RPMI8226 (cell line): ENCODE data around the gene ABCA5.

Experiments
- DNase-seq: peaks from one replicate; pipeline ENCODE4 v3.0.0-alpha.2; 2015

Gene ABCA5, protein sequence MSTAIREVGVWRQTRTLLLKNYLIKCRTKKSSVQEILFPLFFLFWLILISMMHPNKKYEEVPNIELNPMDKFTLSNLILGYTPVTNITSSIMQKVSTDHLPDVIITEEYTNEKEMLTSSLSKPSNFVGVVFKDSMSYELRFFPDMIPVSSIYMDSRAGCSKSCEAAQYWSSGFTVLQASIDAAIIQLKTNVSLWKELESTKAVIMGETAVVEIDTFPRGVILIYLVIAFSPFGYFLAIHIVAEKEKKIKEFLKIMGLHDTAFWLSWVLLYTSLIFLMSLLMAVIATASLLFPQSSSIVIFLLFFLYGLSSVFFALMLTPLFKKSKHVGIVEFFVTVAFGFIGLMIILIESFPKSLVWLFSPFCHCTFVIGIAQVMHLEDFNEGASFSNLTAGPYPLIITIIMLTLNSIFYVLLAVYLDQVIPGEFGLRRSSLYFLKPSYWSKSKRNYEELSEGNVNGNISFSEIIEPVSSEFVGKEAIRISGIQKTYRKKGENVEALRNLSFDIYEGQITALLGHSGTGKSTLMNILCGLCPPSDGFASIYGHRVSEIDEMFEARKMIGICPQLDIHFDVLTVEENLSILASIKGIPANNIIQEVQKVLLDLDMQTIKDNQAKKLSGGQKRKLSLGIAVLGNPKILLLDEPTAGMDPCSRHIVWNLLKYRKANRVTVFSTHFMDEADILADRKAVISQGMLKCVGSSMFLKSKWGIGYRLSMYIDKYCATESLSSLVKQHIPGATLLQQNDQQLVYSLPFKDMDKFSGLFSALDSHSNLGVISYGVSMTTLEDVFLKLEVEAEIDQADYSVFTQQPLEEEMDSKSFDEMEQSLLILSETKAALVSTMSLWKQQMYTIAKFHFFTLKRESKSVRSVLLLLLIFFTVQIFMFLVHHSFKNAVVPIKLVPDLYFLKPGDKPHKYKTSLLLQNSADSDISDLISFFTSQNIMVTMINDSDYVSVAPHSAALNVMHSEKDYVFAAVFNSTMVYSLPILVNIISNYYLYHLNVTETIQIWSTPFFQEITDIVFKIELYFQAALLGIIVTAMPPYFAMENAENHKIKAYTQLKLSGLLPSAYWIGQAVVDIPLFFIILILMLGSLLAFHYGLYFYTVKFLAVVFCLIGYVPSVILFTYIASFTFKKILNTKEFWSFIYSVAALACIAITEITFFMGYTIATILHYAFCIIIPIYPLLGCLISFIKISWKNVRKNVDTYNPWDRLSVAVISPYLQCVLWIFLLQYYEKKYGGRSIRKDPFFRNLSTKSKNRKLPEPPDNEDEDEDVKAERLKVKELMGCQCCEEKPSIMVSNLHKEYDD (N-terminal part only)

DNA sequence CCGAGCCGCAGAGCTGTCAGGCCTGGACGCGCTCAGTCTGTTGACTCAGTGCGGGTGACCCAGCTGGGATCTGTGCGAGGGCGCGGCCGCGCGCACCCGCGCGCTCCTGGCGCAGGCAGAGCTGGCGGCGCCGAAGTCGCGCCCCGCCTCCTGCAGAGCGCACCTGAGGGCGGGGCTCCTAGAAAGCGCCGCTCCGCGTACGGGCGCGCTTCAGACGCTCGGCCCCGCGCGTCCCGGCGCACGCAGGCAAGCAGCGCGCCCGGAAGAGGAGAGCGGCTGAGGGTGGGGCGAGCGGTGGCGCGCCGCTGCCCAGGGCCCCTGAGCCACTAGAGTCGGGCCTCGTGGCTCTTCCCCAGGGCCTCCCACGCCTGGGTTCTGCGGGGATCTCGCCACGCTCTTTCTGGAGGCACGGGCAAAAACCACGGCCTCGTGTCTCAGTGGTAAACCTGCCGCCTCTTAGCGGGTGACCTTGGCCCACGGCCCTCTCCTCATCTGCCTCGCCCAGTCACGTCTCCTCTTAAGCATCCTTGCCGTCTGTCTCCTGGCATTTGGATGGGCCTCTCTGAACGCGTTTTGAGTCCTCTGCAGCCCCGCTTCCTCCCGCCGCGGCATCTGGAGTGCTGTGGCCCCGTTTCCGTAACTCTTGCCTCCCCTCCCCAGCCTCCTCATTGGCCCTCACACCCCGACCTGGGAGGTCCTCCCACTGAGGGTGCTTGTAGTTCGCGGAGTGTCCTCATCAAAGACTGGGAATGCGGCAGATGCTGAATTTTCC lies at the start of gene ABCA5:
ABCA5 (minus strand) TSS at position 74 of the 772 bp plus-strand sequence. CDS start 12,718 bp downstream, outside the sequence.
- peak; percentile 94 for DNase-seq

DNA sequence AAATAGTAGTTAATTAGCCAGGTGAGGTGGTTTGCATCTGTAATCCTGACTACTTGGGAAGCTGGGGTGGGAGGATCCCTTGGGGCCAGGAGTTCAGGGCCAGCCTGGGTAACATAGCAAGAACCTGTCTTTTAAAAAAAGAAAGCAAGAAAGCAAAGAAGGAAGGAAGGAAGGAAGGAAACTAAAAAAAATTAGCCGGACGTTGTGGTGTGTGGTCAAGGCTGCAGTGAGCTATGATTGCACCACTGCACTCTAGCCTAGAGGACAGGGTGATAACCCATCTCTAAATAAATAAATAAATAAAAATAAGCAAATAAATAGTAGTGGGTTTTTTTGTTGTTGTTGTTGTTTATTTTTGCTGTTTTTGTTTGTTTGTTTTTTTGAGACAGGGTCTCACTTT lies 48.3 kb upstream of the ABCA5 start:
- no peak for DNase-seq

DNA sequence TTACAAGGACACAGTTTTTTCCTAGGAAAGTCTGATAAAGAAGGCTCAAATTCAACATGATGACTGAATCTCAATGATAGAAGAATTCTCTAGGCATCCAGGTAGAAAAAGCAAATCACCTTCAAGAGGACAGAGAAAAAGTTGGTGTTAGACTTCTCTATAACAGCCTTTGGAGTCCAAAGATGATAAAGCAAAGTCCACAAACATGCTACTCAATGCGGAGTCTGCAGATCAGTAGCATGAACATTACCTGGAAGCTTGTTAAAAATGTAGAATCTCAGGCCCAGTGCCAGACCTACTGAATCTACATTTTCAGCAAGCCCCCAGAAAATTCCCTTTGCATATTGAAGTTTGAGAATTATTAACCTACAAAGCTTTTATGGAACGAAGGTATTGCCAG lies 46.1 kb upstream of the ABCA5 start:
- DNase-seq = no peak

DNA sequence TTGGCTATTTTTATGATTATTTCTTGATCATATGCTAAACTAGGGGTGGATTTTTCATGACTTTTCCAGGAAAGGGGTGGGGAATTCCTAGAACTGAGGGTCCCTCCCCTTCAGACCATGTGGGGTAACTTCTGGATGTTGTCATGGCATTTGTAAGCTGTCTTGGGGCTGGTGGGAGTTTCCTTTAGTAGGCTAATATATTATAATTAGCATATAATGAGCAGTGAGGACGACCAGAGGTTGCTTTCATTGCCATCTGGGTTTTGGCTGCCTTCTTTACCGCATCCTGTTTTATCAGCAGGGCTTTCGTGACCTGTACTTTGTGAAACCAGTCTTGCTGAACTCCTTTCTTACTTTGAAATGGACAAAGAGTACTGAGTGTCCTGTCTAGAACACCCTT lies 40.4 kb upstream of the ABCA5 start:
- DNase-seq = no peak

DNA sequence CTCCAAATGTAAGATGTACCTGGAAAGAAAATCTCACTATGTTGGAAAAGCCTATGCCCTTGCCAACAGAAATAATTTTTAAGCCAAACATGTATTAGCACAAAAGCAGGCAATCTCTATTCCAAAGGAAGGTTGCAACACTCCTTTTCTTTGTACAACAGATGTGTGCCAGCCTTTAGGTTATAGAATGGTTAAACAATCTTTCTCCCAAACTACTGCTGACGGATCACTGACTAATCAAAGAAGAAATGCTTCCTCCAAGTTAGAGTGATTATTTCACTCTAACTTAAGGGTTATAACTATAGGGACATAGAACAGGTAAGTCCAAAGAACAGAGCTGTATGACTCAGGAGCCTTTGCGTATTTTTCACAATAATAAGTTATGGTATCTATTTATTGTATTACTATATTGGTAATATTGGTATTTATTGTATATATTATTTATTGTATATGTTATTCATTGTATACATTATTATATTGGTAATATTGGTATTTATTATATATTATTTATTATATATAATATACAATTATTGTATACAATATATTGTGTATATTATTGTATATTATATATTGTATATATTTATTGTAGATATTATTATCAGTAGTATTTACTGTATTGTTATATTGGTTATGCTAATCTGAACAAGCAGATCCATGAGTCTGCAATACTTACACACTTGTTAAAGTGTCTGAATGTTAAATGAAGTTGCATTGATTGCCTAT lies 36.7 kb upstream of the ABCA5 start:
- DNase-seq = no peak

DNA sequence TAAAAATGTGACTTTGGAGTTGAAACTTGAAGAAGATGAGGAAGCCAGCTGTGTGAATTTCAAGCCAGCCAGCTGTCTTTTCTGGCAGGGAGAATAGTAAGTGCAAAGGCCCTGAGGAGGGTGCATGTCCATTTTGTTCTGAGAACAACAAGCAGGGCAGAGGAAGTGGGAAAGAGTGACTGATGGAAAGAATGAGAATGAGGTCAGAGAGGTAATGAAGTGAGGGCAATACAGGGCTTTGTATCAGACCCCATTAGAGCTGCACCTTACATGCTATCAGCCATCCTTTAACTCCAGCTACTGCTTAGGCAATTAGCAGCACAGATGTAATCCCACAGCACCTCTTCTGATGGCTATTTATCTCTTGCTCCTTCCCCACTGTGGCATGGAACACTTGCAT lies 34.2 kb upstream of the ABCA5 start:
- DNase-seq = no peak

DNA sequence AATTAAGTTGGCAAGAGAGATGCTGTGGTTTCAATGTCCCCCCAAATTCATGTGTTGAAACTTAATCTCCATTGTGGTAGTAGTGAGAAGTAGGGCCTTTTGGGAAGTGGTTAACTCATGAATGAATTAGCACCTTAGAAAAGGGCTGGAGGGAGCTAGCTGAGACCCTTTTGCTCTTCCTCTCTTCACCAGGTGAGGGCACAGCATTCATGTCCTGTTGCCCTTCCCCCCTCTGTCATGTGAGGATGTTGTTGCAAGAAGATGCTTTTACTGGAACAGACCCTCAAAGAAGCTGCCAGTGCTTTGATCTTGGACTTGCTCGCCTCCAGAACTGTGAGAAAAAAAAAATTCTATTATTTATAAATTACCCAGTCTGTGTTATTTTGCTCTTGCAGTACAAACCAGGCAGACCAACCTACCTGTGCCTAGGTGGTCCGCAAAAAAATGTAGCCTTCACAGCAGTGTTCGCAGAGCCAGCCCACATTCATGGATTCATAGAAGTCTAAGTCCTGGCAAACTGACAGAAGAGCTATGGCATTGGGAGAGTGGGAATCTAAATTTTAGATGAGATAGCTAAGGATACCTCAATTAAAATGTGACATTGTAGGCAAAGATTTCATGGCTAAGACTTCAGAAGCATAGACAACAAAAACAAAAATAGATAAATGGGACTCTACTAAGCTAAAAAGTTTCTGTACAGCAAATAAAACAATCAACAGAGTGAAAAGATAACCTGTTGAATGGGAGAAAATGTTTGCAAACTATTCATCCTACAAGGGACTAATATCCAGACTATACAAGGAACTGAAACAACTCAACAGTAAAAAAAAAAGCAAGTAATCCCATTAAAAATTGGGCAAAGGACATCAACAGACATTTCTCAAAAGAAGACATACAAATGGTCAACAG lies 32.0 kb upstream of the ABCA5 start:
- no peak for DNase-seq

DNA sequence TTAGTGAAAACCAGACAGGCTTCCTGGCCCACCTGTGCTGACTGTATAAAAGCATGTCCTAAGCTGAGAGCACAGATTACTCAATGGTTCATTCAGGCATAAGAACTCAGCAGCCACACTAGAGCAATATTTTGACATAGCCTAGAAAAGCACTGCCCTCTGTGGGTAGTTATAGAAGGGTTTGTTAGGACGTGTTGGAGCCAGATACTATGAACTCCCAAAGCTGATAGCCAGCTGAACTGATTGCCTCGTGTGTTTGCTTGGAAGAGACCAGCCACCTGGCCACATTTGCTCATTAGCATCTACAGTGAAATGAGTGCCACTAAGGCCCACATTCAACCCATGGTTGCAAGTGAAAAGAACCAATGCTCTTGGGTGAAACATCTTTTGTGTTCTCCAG lies 30.8 kb upstream of the ABCA5 start:
- DNase-seq = no peak

DNA sequence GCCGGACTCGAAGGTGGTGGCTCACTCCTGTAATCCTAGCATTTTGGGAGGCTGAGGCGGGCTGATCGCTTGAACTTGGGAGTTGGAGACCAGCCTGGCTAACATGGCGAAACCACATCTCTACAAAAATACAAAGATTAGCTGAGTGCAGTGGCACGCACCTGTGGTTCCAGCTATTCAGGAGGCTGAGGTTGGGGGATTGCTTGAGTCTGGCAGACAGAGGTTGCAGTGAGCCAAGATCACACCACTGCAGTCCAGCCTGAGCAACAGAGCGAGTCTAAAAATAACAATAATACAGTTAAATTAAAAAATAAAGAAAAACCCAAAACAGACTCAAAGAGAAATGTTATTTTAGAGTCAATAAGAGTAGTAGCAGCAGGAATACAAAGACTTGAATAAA lies 29.7 kb upstream of the ABCA5 start:
- DNase-seq = no peak

DNA sequence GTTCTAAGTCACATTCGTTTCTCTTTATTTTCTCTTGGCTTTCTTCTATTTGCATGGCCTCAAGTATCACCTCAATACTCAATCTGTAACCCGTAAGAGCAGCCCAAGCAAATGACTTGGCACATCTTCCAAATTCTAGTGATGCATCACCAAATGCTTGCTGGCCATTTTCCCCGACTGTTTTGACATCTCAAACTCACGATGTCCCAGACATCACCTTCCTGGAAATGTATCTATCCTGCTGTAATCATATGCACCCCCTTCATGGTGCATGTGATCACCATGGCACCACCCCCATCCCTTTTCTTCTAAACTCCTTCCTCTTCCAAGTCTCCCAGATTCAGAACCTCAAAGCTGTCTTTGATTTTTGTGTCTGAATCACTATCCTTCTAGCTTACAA lies 24.0 kb upstream of the ABCA5 start:
- DNase-seq = no peak

DNA sequence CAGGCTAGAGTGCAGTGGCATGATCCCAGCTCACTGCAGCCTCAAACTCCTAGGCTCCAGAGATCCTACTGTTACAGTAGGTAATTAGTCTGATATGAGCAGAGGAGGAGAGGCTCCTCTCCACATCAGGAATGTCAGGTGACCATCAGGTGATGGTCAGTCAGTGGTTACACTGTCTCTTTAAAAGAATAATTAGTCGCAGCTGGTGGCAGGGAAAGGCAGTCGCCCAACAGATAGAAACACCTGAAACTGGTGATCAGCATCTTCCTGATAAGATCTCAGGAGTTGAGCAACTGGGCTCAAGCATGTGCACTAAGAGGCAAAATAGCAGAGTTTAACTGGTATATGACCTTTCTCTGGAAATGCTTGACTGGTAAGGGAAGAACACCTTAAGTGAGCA lies 21.5 kb upstream of the ABCA5 start:
- no peak for DNase-seq

DNA sequence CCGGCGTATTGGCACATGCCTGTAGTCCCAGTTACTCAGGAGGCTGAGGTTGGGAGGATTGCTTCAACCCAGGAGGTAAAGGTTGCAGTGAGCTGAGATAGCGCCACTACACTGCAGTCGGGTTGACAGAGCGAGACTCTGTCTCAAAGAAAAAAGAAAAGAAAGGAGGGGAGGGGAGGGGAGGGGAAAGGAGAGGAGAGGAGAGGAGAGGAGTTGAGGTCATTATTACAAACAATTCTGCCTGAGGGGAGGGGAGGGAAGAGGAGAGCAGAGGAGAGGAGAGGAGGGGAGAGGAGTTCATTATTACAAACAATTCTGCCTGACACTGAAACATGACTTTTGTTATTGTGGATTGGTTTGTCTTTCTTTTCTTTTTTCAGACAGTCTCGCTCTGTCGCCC lies 19.8 kb upstream of the ABCA5 start:
- no peak for DNase-seq

DNA sequence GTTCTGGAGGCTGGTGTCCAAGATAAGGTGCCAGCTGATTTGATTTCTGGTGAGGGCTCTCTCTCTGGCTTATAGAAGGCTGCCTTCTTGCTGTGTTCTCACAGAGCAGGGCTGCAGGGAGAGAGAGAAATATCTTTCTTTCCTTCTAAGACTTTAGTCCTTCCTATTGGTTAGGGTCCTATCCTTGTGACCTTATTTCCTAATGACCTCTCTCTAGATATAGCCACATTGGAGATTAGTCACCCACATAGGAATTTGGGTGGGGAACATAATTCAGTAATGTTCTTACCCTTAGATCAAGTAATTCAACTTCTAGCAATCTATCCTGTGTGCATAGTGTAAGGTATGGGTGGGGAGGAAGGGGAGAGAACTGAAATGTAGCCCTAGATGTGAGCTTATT lies 18.0 kb upstream of the ABCA5 start:
- DNase-seq = no peak

DNA sequence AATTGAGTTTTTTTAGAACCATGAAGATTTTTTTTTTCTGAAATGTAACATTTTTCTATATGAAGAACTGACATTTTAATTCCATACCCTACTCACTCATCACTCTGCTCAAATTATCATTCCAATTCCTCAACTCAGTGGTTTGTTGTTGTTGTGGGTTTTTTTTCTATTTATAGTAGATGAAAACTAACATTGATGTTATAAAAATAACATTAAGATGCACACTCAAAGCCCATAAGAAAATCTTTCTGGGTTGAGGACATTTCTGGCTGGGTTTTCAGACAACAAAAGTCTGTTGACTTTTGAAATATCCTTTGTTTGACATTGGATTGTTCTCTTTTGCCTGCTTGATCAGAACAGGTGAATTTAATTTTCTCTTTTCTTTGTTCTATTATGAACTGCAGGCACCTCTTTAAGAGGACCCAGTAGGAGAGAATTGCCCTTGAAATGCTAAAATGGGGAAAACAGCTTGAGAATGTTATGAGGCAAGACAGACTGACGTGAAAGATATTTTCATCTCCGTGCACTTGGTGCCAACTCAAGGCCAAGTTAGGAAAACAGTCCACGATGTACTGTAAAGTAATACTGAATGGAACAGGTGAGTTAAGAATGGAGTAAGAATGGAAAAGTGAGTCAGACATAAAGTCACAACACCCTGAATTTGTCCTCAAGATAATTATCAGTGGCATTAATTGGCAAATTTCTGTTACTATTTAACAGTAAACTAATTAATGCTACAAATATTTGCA lies 16.1 kb upstream of the ABCA5 start:
- DNase-seq = no peak

DNA sequence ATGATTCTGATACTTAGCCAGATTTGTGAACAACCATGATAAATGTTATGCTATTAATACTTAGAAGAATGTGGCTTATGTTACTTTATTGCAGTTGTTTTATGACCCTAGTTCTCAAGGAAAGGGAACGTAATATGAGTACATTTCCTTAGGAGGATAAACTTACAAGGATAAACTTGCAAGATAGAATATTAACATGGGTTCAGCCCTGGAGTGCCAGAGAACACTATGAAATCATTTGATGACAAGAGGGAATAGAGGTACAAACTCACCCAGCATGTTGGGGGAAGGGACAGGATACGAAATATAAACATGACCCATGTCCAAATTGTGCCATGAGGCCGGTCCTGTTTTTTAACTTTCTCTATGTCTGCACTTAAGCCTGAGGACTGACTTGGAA lies 13.0 kb upstream of the ABCA5 start:
- no peak for DNase-seq

DNA sequence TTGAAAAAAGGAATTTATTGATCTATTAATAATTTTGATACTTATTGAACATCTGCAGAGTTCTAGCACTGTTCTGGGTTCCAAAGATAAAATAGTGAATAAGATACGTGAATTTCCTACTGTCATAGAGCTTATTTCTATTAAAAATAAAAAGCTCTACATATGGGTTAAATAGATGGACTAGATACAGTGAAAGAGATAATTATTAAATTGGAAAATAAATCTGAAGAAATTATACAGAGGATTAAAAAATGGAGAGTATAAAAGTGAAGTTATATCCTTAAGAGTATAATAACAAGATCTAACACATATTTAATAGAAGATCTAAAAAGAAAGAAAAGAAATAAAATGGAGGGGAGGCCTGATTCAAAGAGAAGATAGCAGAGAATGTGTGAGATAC lies 10.1 kb upstream of the ABCA5 start:
- DNase-seq = no peak

DNA sequence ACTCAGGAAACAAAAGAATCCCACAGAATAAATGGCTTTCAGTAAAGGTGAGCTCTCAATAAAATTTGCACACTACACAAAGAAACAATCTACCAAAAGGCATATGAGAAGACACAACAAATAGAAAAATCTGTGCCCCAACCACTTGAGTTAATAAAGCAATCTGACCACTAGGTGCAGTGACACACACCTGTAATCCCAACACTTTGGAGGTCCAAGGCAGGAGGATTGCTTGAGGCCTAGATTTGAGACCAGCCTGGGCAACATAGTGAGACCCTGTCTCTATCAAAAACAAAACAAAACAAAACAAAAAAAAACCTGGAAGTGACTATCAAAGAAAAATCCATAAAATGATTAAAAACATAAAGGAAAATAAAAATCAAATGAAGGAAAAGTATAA lies 9.6 kb upstream of the ABCA5 start:
- DNase-seq = no peak

DNA sequence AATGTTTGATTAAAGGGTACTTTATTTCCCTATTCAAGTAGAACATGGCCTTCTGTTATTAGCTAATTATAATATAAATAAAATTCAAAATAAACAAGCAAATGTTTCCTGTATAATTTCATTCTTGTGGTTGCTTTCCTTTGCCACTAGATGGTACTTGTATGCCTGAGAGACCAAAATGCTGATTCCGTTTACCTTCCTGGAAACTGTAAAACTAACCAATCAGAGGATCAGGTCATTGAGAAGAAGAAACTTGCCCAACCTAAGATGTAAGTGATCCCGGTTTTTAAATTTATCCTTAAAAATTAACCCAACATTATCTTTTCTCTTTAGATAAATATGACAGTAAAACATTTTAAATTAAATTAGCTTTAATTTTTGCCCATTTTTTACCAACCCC lies 8.1 kb upstream of the ABCA5 start:
- DNase-seq = no peak

DNA sequence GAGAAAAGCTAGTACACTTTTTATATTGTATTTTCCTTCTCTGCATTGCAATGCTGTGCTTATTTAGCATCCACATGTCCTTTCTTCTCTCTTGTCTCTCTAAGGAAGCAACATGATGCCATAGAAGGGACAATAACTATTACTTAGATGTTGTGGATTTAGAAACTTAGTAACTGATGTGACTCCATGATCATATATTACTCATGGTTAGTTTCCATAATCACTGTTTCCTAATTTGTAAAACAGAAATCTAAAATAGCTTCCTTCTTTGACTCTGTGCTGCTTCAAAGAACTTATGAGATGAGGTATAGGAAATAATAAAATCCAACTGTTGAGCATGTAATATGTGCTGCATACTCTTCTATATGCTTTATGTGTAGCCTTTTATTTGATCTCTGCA lies 6.6 kb upstream of the ABCA5 start:
- no peak for DNase-seq

DNA sequence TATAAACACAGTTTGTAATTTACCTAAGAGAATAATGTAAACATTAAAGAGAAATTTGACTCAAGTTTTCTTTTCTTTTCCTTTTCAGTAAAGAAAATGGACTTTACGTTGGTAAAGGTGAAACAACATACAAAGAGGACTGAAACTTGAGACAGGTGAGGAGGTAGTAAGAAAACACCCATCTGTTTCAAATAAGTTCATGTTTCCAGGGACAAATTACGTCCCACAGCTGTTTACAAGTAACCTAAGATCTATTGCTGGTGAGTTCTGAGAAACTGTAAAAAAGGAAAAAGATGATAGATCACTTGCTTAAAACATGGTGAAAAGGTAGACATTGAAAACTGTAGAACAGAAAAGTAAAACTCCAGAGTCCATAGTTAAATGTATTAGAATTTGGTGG lies 4.8 kb upstream of the ABCA5 start:
- DNase-seq = no peak
